Neuronal stem cell (in vitro differentiated cells): ENCODE data around the gene EPS15.

Experiments used
- DNase-seq: peaks from one replicate; pipeline ENCODE4 v3.0.0-alpha.2; 2013; ENCODE audit warnings: low spot score
- H2AFZ ChIP-seq: one replicate; pipeline ENCODE4 v1.6.1; 2013; ENCODE audit warnings: mild to moderate bottlenecking, low read length, inconsistent platforms
- H2AK5ac ChIP-seq: 2 replicates; pipeline ENCODE4 v1.6.1; 2013; ENCODE audit warnings: low read depth, mild to moderate bottlenecking, inconsistent platforms, low read length, moderate library complexity, mixed read lengths
- H2BK120ac ChIP-seq: 2 replicates; pipeline ENCODE4 v1.6.1; 2013; ENCODE audit warnings: low read depth, mild to moderate bottlenecking, inconsistent platforms, low read length, moderate library complexity, mixed read lengths
- H2BK12ac ChIP-seq: one replicate; pipeline ENCODE4 v1.6.1; 2013; ENCODE audit warnings: low read length, inconsistent platforms
- H2BK15ac ChIP-seq: 2 replicates; pipeline ENCODE4 v1.6.1; 2013; ENCODE audit warnings: mild to moderate bottlenecking, low read length, inconsistent platforms, mixed read lengths
- H2BK5ac ChIP-seq: one replicate; pipeline ENCODE4 v1.6.1; 2013; ENCODE audit warnings: inconsistent platforms, mild to moderate bottlenecking, low read length, moderate library complexity
- H3K14ac ChIP-seq: one replicate; pipeline ENCODE4 v1.6.1; 2013; ENCODE audit warnings: low read length, inconsistent platforms
- H3K18ac ChIP-seq: 2 replicates; pipeline ENCODE4 v1.6.1; 2013; ENCODE audit warnings: low read length, inconsistent platforms
- H3K23ac ChIP-seq: 2 replicates; pipeline ENCODE4 v1.6.1; 2013; ENCODE audit warnings: low read depth, mild to moderate bottlenecking, mixed read lengths, low read length, inconsistent platforms; ENCODE audit not compliant: poor library complexity
- H3K27ac ChIP-seq: replicated peaks from 3 replicates; pipeline ENCODE4 v1.5.1; 2013; ENCODE audit warnings: low read length, inconsistent platforms
- H3K27me3 ChIP-seq, 3 experiments: 2 replicates each; pipeline ENCODE4 v1.6.1; 2013; ENCODE audit warnings: low read length in 3 of 3, mild to moderate bottlenecking in 2 of 3, inconsistent platforms in 1 of 3, low read depth in 1 of 3, mixed read lengths in 1 of 3, moderate library complexity in 1 of 3; ENCODE audit not compliant: control insufficient read depth in 3 of 3, insufficient read depth in 3 of 3
- H3K36me3 ChIP-seq, 2 donors: replicated peaks in 1 of 2; 2 replicates each; pipeline ENCODE4 v1.6.1; 2013; ENCODE audit warnings: low read length in 2 of 2; ENCODE audit not compliant: control insufficient read depth in 2 of 2, insufficient read depth in 2 of 2
- H3K4ac ChIP-seq: 2 replicates; pipeline ENCODE4 v1.6.1; 2013; ENCODE audit warnings: inconsistent platforms, mild to moderate bottlenecking, low read length, moderate library complexity
- H3K4me1 ChIP-seq, 2 donors: 1 replicate in 1 of 2; 2 replicates in 1 of 2; pipeline ENCODE4 v1.6.1; 2013; ENCODE audit warnings: low read length in 2 of 2, low read depth in 1 of 2; ENCODE audit not compliant: control insufficient read depth in 2 of 2, insufficient read depth in 1 of 2
- H3K4me2 ChIP-seq: one replicate; pipeline ENCODE4 v1.6.1; 2013; ENCODE audit warnings: mild to moderate bottlenecking, low read length, inconsistent platforms; ENCODE audit not compliant: insufficient read depth, poor library complexity, severe bottlenecking
- H3K4me3 ChIP-seq, 2 donors: 2 replicates each; pipeline ENCODE4 v1.5.1; 2013; ENCODE audit warnings: low read length in 2 of 2, mild to moderate bottlenecking in 2 of 2, inconsistent platforms in 1 of 2, moderate library complexity in 1 of 2
- H3K79me1 ChIP-seq: one replicate; pipeline ENCODE4 v1.6.1; 2013; ENCODE audit warnings: low read depth, mild to moderate bottlenecking, inconsistent platforms, low read length, moderate library complexity
- H3K9ac ChIP-seq: one replicate; pipeline ENCODE4 v1.6.1; 2013; ENCODE audit warnings: mild to moderate bottlenecking, low read depth, low read length, inconsistent platforms; ENCODE audit not compliant: poor library complexity
- H3K9me3 ChIP-seq, 2 donors: replicated peaks in 1 of 2; 2 replicates each; pipeline versions ENCODE3 to v1.6.1; 2013; ENCODE audit warnings: low read length in 2 of 2, mild to moderate bottlenecking in 2 of 2, inconsistent platforms in 1 of 2, low read depth in 1 of 2, mixed read lengths in 1 of 2, moderate library complexity in 1 of 2; ENCODE audit not compliant: control insufficient read depth in 2 of 2, insufficient read depth in 1 of 2
- H4K8ac ChIP-seq: one replicate; pipeline ENCODE4 v1.6.1; 2013; ENCODE audit warnings: low read depth, mild to moderate bottlenecking, inconsistent platforms, low read length, moderate library complexity
- H4K91ac ChIP-seq: one replicate; pipeline ENCODE4 v1.6.1; 2013; ENCODE audit warnings: low read length, low read depth, mild to moderate bottlenecking, inconsistent platforms; ENCODE audit not compliant: poor library complexity
- whole genome bisulfite sequencing, 2 donors: extraction: QIAGEN DNeasy Blood & Tissue Kit; methylation state at CpG; one replicate each; pipeline ENCODE4 v1.1.7; 2013; ENCODE audit warnings: missing lambda C conversion rate in 2 of 2, mixed read lengths in 1 of 2; ENCODE audit not compliant: insufficient read length in 2 of 2, insufficient replicate concordance in 1 of 2; ENCODE audit errors: extremely low coverage in 2 of 2; 5-methylcytosine and 5-hydroxymethylcytosine counted together

EPS15 gene

GRCh38 chr1:51472359-51472758, 46.7 kb downstream of the EPS15 start:
- no peak overlapping the region for H3K4ac ChIP-seq
- H3K14ac ChIP-seq, result no peak overlapping the region
- no peak overlapping the region for H4K91ac ChIP-seq
- H2BK12ac ChIP-seq, result no peak overlapping the region
- no peak overlapping the region for H2BK15ac ChIP-seq
- no peaks in the 10 kb centered on the region for H3K4me1 ChIP-seq
- no CpG with 5 or more reads among the region's 2 CpGs for WGBS, 2 donors
- H2AK5ac ChIP-seq, result no peak overlapping the region
- no peak overlapping the region for H3K4me2 ChIP-seq
- H3K4me3 ChIP-seq, result no peak overlapping the region
- no peaks in the 10 kb centered on the region for H3K9me3 ChIP-seq
- no peak overlapping the region for H3K23ac ChIP-seq
- no peak overlapping the region for H2AFZ ChIP-seq
- H2BK5ac ChIP-seq, result no peak overlapping the region
- no peaks in the 10 kb centered on the region for H3K79me1 ChIP-seq
- H3K36me3 ChIP-seq, result peaks cover 0 to 16% of the 10 kb centered on the region in 2 donors
- H3K27ac ChIP-seq, result no peak overlapping the region
- H3K18ac ChIP-seq, result no peak overlapping the region
- H4K8ac ChIP-seq, result no peak overlapping the region
- no peak overlapping the region for H2BK120ac ChIP-seq
- DNase-seq, result no peak
- H3K9ac ChIP-seq, result no peak overlapping the region
- no peaks in the 10 kb centered on the region for H3K27me3 ChIP-seq

GRCh38 chr1:51469518-51469917, 49.5 kb downstream of the EPS15 start:
- Histone ChIP-seq H4K8ac (no peak overlapping the region), H2BK12ac (no peak overlapping the region), H3K36me3 (peaks cover 0 to 17% of the 10 kb centered on the region in 2 donors), H3K4me1 (no peaks in the 10 kb centered on the region), H4K91ac (no peak overlapping the region), H2AK5ac (no peak overlapping the region), H3K27me3 (no peaks in the 10 kb centered on the region), H2BK120ac (no peak overlapping the region), H3K18ac (no peak overlapping the region), H3K27ac (no peak overlapping the region), H3K4me2 (no peak overlapping the region), H3K14ac (no peak overlapping the region), H2BK5ac (no peak overlapping the region), H3K9ac (no peak overlapping the region), H2AFZ (no peak overlapping the region), H3K4me3 (no peak overlapping the region), H3K9me3 (no peaks in the 10 kb centered on the region), H3K79me1 (no peaks in the 10 kb centered on the region), H2BK15ac (no peak overlapping the region), H3K4ac (no peak overlapping the region), H3K23ac (no peak overlapping the region)
- 100% methylated on average over 1 of the region's 3 CpGs; no CpG with 5 or more reads in 1 of the 2 donors for WGBS, 2 donors
- DNase-seq, result no peak

- Histone ChIP-seq H4K8ac (no peak overlapping the region), H3K4me1 (no peaks in the 10 kb centered on the region), H3K4me3 (no peak overlapping the region), H3K27me3 (no peaks in the 10 kb centered on the region), H2BK5ac (no peak overlapping the region), H3K9me3 (no peaks in the 10 kb centered on the region), H3K23ac (no peak overlapping the region), H3K4me2 (no peak overlapping the region), H3K27ac (no peak overlapping the region), H2BK120ac (no peak overlapping the region), H3K14ac (no peak overlapping the region), H3K9ac (no peak overlapping the region), H3K79me1 (no peaks in the 10 kb centered on the region), H3K18ac (no peak overlapping the region), H2AK5ac (no peak overlapping the region), H3K4ac (no peak overlapping the region), H2BK15ac (no peak overlapping the region), H3K36me3 (peaks cover 0 to 26% of the 10 kb centered on the region in 2 donors), H4K91ac (no peak overlapping the region), H2BK12ac (no peak overlapping the region), H2AFZ (no peak overlapping the region)
- WGBS, 2 donors, result no CpG with 5 or more reads among the region's 3 CpGs
- DNase-seq, result no peak
Observed at GRCh38 chr1:51464828-51465227, 54.2 kb downstream of the EPS15 start.

- Histone ChIP-seq H3K4ac (no peak overlapping the region), H2AFZ (no peak overlapping the region), H3K23ac (no peak overlapping the region), H3K27me3 (no peaks in the 10 kb centered on the region), H3K9me3 (no peaks in the 10 kb centered on the region), H3K4me2 (no peak overlapping the region), H3K9ac (no peak overlapping the region), H3K36me3 (peaks cover 0 to 32% of the 10 kb centered on the region in 2 donors), H3K27ac (no peak overlapping the region), H2BK12ac (no peak overlapping the region), H2BK5ac (no peak overlapping the region), H3K18ac (no peak overlapping the region), H4K8ac (no peak overlapping the region), H3K79me1 (no peaks in the 10 kb centered on the region), H2BK120ac (no peak overlapping the region), H3K4me3 (no peak overlapping the region), H4K91ac (no peak overlapping the region), H2BK15ac (no peak overlapping the region), H3K14ac (no peak overlapping the region), H3K4me1 (no peaks in the 10 kb centered on the region), H2AK5ac (no peak overlapping the region)
- DNase-seq, result no peak
- no CpG with 5 or more reads among the region's 1 CpG for WGBS, 2 donors
Observed at GRCh38 chr1:51463561-51463960, 55.5 kb downstream of the EPS15 start.
